22Rv1 (cell line): ENCODE measurements around the gene PCDHGC4.

Experiments used
- ZFX ChIP-seq: fragments of 450-650 bp; IDR thresholded peaks from 2 replicates; pipeline ENCODE4 v1.6.1; 2017; ENCODE audit warnings: antibody characterized with exemption, borderline replicate concordance
- TF ChIP-seq, protein P1 (sequence below): fragments of 450-650 bp; IDR thresholded peaks from 2 replicates; pipeline ENCODE4 v1.5.1; 2017; ENCODE audit warnings: mild to moderate bottlenecking

DNA sequence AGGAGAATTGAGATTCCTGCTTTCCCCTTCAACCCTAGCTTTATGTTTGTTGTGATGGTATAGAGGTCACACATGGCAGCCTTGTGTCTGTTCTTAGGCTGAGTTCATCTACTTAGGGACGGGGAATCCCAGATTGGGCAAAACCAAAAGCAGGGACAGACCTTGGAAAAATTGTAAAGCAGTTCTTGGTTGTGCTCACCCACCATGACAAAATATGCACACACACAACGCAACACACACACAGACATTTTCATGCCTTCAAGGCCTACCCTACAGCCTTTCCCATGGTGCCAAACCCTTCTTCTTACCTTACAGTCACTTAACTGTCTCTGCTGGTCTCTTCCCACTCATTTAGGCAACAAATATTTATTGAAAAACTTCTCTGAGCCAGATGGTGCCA is 18.9 kb downstream of the PCDHGC4 start:
- TF ChIP-seq, protein P1, sequence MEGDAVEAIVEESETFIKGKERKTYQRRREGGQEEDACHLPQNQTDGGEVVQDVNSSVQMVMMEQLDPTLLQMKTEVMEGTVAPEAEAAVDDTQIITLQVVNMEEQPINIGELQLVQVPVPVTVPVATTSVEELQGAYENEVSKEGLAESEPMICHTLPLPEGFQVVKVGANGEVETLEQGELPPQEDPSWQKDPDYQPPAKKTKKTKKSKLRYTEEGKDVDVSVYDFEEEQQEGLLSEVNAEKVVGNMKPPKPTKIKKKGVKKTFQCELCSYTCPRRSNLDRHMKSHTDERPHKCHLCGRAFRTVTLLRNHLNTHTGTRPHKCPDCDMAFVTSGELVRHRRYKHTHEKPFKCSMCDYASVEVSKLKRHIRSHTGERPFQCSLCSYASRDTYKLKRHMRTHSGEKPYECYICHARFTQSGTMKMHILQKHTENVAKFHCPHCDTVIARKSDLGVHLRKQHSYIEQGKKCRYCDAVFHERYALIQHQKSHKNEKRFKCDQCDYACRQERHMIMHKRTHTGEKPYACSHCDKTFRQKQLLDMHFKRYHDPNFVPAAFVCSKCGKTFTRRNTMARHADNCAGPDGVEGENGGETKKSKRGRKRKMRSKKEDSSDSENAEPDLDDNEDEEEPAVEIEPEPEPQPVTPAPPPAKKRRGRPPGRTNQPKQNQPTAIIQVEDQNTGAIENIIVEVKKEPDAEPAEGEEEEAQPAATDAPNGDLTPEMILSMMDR: no peak
- TF ChIP-seq ZFX: no peak
